HEK293 (cell line): ENCODE results near the gene PRAF2.

Experiments
- MZF1 ChIP-seq: fragments of 450-650 bp; formaldehyde crosslinking; IDR thresholded peaks from 2 replicates; pipeline ENCODE4 v1.5.1; 2017; ENCODE audit warnings: missing biosample characterization, missing genetic modification characterization, borderline replicate concordance
- PRDM4 ChIP-seq: fragments of 450-650 bp; formaldehyde crosslinking; IDR thresholded peaks from 2 replicates; pipeline ENCODE4 v1.5.1; 2017; ENCODE audit warnings: missing biosample characterization, missing genetic modification characterization
- PRDM6 ChIP-seq: fragments of 450-650 bp; formaldehyde crosslinking; IDR thresholded peaks from 2 replicates; pipeline ENCODE4 v1.5.1; 2017; ENCODE audit warnings: missing biosample characterization, missing genetic modification characterization
- TCF7L2 ChIP-seq: IDR thresholded peaks from 2 replicates; pipeline ENCODE4 v1.6.1; 2011; ENCODE audit warnings: low read depth, mild to moderate bottlenecking, inconsistent platforms, low read length, moderate library complexity, borderline replicate concordance
- YY1 ChIP-seq: fragments of 450-650 bp; formaldehyde crosslinking; IDR thresholded peaks from 2 replicates; pipeline ENCODE4 v1.5.1; 2018; ENCODE audit warnings: missing biosample characterization, missing genetic modification characterization
- ZBTB11 ChIP-seq: fragments of 450-650 bp; formaldehyde crosslinking; conservative IDR thresholded peaks from 2 replicates; pipeline ENCODE4 v1.5.1; 2016; ENCODE audit warnings: low read depth, missing biosample characterization, missing genetic modification characterization
- ZBTB17 ChIP-seq: fragments of 450-650 bp; formaldehyde crosslinking; IDR thresholded peaks from 2 replicates; pipeline ENCODE4 v1.5.1; 2016; ENCODE audit warnings: missing biosample characterization, missing genetic modification characterization
- ZBTB7A ChIP-seq: fragments of 450-650 bp; formaldehyde crosslinking; IDR thresholded peaks from 2 replicates; pipeline ENCODE4 v1.5.1; 2016; ENCODE audit warnings: low read depth, missing biosample characterization, missing genetic modification characterization
- ZFP41 ChIP-seq: fragments of 450-650 bp; formaldehyde crosslinking; IDR thresholded peaks from 2 replicates; pipeline ENCODE4 v1.5.1; 2016; ENCODE audit warnings: missing biosample characterization, missing genetic modification characterization, borderline replicate concordance
- ZNF157 ChIP-seq: fragments of 450-650 bp; formaldehyde crosslinking; IDR thresholded peaks from 2 replicates; pipeline ENCODE4 v1.5.1; 2016; ENCODE audit warnings: missing biosample characterization, missing genetic modification characterization
- ZNF24 ChIP-seq: fragments of 450-650 bp; formaldehyde crosslinking; IDR thresholded peaks from 2 replicates; pipeline ENCODE4 v1.5.1; 2016; ENCODE audit warnings: missing biosample characterization, missing genetic modification characterization
- ZNF341 ChIP-seq: fragments of 450-650 bp; formaldehyde crosslinking; IDR thresholded peaks from 2 replicates; pipeline ENCODE4; 2016; ENCODE audit warnings: low read depth, missing biosample characterization, missing genetic modification characterization
- ZNF473 ChIP-seq: fragments of 450-650 bp; formaldehyde crosslinking; IDR thresholded peaks from 2 replicates; pipeline ENCODE4 v1.5.1; 2017; ENCODE audit warnings: missing biosample characterization, missing genetic modification characterization
- ZNF610 ChIP-seq: fragments of 450-650 bp; formaldehyde crosslinking; IDR thresholded peaks from 2 replicates; pipeline ENCODE4 v1.5.1; 2016; ENCODE audit warnings: missing biosample characterization, missing genetic modification characterization, borderline replicate concordance
- ZNF621 ChIP-seq: fragments of 450-650 bp; formaldehyde crosslinking; IDR thresholded peaks from 2 replicates; pipeline ENCODE4 v1.5.1; 2017; ENCODE audit warnings: missing biosample characterization, missing genetic modification characterization
- TF ChIP-seq, protein P1 (sequence below): fragments of 450-650 bp; formaldehyde crosslinking; IDR thresholded peaks from 2 replicates; pipeline ENCODE4 v1.5.1; 2016; ENCODE audit warnings: missing biosample characterization, missing genetic modification characterization
- TF ChIP-seq, protein P2 (sequence below): fragments of 450-650 bp; IDR thresholded peaks from 2 replicates; pipeline ENCODE4 v1.5.1; 2018; ENCODE audit warnings: missing biosample characterization, missing genetic modification characterization
- TF ChIP-seq, protein P3 (sequence below): fragments of 450-650 bp; IDR thresholded peaks from 2 replicates; pipeline ENCODE4 v1.5.1; 2018; ENCODE audit warnings: missing biosample characterization, mild to moderate bottlenecking, missing genetic modification characterization
- TF ChIP-seq, protein P4 (sequence below): fragments of 450-650 bp; formaldehyde crosslinking; IDR thresholded peaks from 2 replicates; pipeline ENCODE4 v1.5.1; 2016; ENCODE audit warnings: missing biosample characterization, missing genetic modification characterization
- TF ChIP-seq, protein P5 (sequence below): fragments of 450-650 bp; formaldehyde crosslinking; optimal IDR thresholded peaks from 2 replicates; pipeline ENCODE3; 2016; ENCODE audit warnings: missing biosample characterization, mild to moderate bottlenecking, missing genetic modification characterization
- TF ChIP-seq, protein P6 (sequence below): fragments of 450-650 bp; formaldehyde crosslinking; IDR thresholded peaks from 2 replicates; pipeline ENCODE4 v1.5.1; 2016; ENCODE audit warnings: missing biosample characterization, missing genetic modification characterization

Gene PRAF2

GRCh38 chrX:49100704-49101628, 27.2 kb upstream of the PRAF2 start (continued):
- TF ChIP-seq ZNF610 (tag by site-specific recombination): no peak
- TF ChIP-seq, protein P1, sequence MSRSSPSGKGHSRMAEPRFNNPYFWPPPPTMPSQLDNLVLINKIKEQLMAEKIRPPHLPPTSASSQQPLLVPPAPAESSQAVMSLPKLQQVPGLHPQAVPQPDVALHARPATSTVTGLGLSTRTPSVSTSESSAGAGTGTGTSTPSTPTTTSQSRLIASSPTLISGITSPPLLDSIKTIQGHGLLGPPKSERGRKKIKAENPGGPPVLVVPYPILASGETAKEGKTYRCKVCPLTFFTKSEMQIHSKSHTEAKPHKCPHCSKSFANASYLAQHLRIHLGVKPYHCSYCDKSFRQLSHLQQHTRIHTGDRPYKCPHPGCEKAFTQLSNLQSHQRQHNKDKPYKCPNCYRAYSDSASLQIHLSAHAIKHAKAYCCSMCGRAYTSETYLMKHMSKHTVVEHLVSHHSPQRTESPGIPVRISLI (tag by site-specific recombination): no peak
- peak; percentile 98 for TF ChIP-seq ZNF341 (tag by site-specific recombination)
- TF ChIP-seq ZNF24 (tag by site-specific recombination): no peak
- TF ChIP-seq ZNF157 (tag by site-specific recombination): no peak
- no peak for TF ChIP-seq TCF7L2
- TF ChIP-seq ZNF621 (tag by site-specific recombination): no peak
- TF ChIP-seq, protein P2, sequence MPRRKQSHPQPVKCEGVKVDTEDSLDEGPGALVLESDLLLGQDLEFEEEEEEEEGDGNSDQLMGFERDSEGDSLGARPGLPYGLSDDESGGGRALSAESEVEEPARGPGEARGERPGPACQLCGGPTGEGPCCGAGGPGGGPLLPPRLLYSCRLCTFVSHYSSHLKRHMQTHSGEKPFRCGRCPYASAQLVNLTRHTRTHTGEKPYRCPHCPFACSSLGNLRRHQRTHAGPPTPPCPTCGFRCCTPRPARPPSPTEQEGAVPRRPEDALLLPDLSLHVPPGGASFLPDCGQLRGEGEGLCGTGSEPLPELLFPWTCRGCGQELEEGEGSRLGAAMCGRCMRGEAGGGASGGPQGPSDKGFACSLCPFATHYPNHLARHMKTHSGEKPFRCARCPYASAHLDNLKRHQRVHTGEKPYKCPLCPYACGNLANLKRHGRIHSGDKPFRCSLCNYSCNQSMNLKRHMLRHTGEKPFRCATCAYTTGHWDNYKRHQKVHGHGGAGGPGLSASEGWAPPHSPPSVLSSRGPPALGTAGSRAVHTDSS (tag by site-specific recombination): no peak
- no peak for TF ChIP-seq MZF1
- TF ChIP-seq, protein P3, sequence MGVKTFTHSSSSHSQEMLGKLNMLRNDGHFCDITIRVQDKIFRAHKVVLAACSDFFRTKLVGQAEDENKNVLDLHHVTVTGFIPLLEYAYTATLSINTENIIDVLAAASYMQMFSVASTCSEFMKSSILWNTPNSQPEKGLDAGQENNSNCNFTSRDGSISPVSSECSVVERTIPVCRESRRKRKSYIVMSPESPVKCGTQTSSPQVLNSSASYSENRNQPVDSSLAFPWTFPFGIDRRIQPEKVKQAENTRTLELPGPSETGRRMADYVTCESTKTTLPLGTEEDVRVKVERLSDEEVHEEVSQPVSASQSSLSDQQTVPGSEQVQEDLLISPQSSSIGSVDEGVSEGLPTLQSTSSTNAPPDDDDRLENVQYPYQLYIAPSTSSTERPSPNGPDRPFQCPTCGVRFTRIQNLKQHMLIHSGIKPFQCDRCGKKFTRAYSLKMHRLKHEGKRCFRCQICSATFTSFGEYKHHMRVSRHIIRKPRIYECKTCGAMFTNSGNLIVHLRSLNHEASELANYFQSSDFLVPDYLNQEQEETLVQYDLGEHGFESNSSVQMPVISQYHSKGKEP (tag by site-specific recombination): no peak
- no peak for TF ChIP-seq YY1 (tag by site-specific recombination)
- TF ChIP-seq, protein P4, sequence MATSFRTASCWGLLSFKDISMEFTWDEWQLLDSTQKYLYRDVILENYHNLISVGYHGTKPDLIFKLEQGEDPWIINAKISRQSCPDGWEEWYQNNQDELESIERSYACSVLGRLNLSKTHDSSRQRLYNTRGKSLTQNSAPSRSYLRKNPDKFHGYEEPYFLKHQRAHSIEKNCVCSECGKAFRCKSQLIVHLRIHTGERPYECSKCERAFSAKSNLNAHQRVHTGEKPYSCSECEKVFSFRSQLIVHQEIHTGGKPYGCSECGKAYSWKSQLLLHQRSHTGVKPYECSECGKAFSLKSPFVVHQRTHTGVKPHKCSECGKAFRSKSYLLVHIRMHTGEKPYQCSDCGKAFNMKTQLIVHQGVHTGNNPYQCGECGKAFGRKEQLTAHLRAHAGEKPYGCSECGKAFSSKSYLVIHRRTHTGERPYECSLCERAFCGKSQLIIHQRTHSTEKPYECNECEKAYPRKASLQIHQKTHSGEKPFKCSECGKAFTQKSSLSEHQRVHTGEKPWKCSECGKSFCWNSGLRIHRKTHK (tag by site-specific recombination): no peak
- TF ChIP-seq ZBTB11 (tag by site-specific recombination): no peak; the same call in 1 of the 2 replicates
- no peak for TF ChIP-seq PRDM4
- TF ChIP-seq, protein P5, sequence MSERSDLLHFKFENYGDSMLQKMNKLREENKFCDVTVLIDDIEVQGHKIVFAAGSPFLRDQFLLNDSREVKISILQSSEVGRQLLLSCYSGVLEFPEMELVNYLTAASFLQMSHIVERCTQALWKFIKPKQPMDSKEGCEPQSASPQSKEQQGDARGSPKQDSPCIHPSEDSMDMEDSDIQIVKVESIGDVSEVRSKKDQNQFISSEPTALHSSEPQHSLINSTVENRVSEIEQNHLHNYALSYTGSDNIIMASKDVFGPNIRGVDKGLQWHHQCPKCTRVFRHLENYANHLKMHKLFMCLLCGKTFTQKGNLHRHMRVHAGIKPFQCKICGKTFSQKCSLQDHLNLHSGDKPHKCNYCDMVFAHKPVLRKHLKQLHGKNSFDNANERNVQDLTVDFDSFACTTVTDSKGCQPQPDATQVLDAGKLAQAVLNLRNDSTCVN (tag by site-specific recombination): peak; percentile 88
- no peak for TF ChIP-seq PRDM6 (tag by site-specific recombination)
- TF ChIP-seq ZNF473: no peak
- TF ChIP-seq, protein P6, sequence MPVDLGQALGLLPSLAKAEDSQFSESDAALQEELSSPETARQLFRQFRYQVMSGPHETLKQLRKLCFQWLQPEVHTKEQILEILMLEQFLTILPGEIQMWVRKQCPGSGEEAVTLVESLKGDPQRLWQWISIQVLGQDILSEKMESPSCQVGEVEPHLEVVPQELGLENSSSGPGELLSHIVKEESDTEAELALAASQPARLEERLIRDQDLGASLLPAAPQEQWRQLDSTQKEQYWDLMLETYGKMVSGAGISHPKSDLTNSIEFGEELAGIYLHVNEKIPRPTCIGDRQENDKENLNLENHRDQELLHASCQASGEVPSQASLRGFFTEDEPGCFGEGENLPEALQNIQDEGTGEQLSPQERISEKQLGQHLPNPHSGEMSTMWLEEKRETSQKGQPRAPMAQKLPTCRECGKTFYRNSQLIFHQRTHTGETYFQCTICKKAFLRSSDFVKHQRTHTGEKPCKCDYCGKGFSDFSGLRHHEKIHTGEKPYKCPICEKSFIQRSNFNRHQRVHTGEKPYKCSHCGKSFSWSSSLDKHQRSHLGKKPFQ (tag by site-specific recombination): no peak
- no peak for TF ChIP-seq ZBTB7A (tag by site-specific recombination)
- 0 out of 2 replicates have a peak, but pooled peaks have one; percentile 21 for TF ChIP-seq ZBTB17 (tag by site-specific recombination)
- TF ChIP-seq ZFP41 (tag by site-specific recombination): no peak
